Fibroblast of the aortic adventitia (primary cell): Measurements from ENCODE around the gene INSR. TPM values are rescaled to one million over a fixed set of nuclear protein-coding genes. Genes with fewer than 3 reads are reported as not detected.
"Not testable (repeated sequence)": the region's sequence is repeated elsewhere in the genome, so short reads cannot be mapped to it uniquely, and the experiment has no call there.

Experiments used
- DNase-seq: peaks from one replicate; pipeline ENCODE4 v3.0.0-alpha.2; 2010; ENCODE audit warnings: low read depth
- H3K4me3 ChIP-seq: 2 replicates; pipeline ENCODE4 v1.5.1; 2011; ENCODE audit warnings: low read depth, mild to moderate bottlenecking, control low read depth, low read length, moderate library complexity
- total RNA-seq: library from RNA; depleted of rRNA; stranded (reverse); fragments of >200 nt; gene quantifications from 2 replicates; pipeline ENCODE4 v1.2.3, GENCODE V29; 2012; ENCODE audit warnings: low replicate concordance
- TF ChIP-seq, protein P1 (sequence below): IDR thresholded peaks from 2 replicates; pipeline ENCODE4 v1.5.1; 2011; ENCODE audit warnings: mild to moderate bottlenecking, low read length, control low read depth, inconsistent platforms; ENCODE audit not compliant: insufficient read depth

INSR gene
- total RNA-seq, 1 donor = 13.2 TPM

DNA sequence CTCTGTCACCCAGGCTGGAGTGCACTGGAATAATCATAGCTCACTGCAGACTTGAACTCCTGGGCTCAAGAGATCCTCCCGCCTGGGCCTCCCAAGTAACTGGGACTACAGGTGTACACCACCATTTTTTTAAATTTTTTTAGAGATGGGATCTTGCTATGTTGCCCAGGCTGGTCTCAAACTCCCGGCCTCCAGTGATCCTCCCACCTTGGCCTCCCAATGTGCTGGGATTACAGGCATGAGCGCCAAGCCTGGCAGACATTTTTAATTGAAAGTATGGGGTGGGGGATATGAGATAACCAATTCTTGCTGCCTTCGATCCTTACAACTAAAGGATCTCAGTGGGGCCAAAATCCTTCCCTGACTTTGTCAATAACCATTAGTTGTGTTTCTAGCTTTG lies 132.9 kb downstream of the INSR start:
- TF ChIP-seq, protein P1, sequence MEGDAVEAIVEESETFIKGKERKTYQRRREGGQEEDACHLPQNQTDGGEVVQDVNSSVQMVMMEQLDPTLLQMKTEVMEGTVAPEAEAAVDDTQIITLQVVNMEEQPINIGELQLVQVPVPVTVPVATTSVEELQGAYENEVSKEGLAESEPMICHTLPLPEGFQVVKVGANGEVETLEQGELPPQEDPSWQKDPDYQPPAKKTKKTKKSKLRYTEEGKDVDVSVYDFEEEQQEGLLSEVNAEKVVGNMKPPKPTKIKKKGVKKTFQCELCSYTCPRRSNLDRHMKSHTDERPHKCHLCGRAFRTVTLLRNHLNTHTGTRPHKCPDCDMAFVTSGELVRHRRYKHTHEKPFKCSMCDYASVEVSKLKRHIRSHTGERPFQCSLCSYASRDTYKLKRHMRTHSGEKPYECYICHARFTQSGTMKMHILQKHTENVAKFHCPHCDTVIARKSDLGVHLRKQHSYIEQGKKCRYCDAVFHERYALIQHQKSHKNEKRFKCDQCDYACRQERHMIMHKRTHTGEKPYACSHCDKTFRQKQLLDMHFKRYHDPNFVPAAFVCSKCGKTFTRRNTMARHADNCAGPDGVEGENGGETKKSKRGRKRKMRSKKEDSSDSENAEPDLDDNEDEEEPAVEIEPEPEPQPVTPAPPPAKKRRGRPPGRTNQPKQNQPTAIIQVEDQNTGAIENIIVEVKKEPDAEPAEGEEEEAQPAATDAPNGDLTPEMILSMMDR = no peak
- no peak overlapping the region for H3K4me3 ChIP-seq
- DNase-seq = no peak

DNA sequence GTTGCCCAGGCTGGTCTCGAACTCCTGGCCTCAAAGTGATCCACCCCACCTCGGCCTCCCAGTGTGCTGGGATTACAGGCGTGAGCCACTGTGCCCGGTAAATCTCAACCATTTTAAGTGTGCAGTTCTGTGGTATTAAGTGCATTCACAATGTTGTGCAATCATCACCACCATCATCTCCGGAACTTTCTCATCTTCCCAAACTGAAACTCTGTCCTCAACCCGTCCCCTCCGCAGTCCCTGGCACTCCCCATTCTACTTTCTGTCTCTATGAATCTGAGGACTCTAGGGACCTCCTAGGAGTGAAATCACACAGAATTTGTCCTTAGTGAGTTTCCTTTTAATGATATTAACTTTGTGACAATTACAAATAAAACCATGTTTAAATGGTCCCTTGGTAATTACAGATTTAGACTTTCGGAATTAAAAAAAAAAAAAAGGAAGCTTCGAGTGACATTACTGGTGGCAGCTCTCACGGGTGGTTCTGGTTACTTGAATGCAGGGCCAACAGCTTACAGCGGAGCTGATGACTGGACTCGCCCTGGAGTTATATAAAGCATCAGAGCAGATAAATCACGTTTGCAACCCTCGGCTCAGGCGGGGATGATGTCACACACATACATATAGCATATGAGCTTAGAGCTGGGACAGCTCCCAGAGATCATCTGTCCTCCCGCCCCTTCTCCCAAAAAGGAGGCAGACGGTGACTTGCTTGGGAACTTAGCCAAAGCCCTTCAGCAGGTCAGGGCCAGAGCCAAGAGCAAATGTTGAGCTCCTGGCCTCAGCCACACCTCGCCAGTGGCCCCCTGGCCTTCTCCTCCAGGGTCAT lies 134.9 kb downstream of the INSR start:
- peak; percentile 94 for DNase-seq
- TF ChIP-seq, protein P1 = no peak
- H3K4me3 ChIP-seq = no peak overlapping the region

DNA sequence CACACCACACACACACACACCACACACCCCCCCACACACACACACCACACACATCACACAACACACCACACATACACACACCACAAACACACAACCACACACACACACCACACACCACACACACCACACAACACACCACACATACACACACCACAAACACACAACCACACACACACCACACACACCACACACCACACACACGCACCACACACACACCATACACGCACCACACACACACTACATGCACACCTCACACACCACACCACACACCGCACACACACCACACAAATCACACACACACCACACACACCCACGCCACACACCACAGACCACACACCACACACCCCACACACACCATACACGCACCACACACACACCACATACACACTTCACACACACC lies 141.2 kb downstream of the INSR start:
- no peak for DNase-seq
- H3K4me3 ChIP-seq = no peak overlapping the region
- TF ChIP-seq, protein P1 = no peak

DNA sequence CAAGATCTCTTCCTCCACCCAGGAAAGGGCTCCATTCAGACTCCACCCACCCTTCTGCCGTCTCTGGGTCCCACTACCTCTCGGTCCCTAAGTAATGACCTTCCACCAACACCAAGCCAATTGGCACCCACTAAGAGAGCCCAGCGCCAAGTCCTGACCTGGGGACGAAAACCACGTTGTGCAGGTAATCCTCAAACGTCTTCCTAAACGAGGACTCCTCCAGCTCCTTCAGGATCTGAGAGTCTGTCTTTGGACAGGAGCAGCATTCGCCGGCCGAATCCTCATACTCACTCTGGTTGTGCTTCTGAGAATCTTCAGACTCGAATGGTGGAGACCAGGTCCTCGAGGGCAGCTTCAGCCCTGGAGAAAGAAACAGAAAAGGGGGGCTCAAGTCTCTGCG lies 141.6 kb downstream of the INSR start:
- DNase-seq = no peak
- no peak overlapping the region for H3K4me3 ChIP-seq
- TF ChIP-seq, protein P1 = no peak

DNA sequence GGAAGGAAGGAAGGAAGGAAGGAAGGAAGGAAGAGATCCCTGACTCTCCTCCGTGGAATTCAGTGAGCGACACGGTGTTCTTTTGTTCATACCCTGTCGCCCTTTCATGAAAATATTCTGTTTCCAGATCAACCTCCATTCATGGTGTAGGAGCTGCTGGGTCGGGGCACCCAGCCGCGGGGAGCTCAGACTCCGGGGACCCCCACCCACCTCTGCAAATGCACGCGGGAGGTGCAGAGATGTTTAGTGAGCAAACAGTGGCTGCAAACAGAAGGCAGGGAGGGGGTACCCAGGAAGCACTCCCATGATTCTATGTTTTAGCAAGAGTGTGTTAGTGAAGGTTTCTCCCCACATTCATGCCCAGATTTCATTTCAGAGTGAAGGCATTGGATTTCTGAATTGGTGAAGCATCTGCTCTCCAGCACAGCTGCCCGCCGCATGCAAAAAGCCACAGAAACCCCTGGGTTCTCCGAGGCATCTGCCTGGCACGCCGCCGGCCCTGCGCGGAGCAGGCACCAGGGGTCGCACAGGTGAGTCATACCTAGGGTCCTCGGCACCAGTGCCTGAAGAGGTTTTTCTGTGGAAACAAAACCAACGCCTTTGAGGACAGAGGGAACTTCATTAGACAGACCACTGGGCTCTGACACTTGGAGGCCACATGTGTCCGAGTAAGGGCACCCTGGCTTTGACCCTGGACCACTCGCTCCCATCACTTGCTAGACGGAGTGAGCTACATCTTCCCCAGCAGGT lies 144.1 kb downstream of the INSR start:
- H3K4me3 ChIP-seq = no peak overlapping the region
- DNase-seq = no peak
- TF ChIP-seq, protein P1 = no peak

DNA sequence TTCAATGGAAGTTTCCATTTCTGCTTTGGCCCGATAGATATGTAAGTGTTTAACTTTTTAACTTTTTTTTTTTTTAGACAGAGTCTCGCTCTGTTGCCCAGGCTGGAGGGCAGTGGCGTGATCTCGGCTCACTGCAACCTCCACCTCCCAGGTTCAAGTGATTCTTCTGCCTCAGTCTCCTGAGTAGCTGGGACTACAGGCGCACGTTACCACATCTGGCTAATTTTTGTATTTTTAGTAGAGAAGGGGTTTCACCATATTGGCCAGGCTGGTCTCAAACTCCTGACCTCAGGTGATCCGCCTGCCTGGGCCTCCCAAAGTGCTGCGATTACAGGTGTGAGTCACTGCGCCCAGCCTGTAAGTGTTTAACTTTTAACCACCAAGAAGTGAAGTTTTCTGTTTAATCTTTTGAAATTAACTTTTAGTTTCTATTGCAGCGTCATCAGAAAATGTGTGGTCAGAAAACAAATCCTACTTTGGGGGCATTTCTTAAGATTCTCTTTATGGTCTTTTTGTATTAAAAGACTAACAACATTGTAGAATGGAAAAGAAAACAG lies 147.0 kb downstream of the INSR start:
- not testable (repeated sequence) for H3K4me3 ChIP-seq, DNase-seq

DNA sequence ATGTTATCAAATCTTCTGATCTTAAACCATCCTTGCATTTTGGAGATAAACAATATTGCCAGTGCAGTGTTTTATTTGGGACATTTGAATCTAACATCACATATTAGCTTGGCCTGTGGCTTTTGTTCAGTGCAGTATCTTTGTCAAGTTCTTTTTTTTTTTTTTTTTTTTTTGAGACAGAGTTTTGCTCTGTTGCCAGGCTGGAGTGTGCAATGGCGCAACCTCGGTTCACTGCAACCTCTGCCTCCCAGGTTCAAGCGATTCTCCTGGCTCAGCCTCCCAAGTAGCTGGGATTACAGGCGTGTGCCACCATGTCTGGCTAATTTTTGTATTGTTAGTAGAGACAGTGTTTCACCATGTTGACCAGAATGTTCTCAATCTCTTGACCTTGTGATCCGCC lies 148.1 kb downstream of the INSR start:
- H3K4me3 ChIP-seq, DNase-seq: not testable (repeated sequence)
